Stomach smooth muscle (tissue), 2 donors: ENCODE results near the gene RNF114.
A peak's percentile ranks its signal among the peaks of the same experiment; 100 is the strongest.
"Not testable (repeated sequence)": the region's sequence is repeated elsewhere in the genome, so short reads cannot be mapped to it uniquely, and the experiment has no call there.

Experiments used
- H3K27ac ChIP-seq: one replicate; pipeline ENCODE4 v1.7.0; 2013; ENCODE audit warnings: mild to moderate bottlenecking, low read length, inconsistent platforms
- H3K27me3 ChIP-seq, 2 donors: one replicate each; pipeline ENCODE4 v1.7.0; 2013; ENCODE audit warnings: low read length in 2 of 2; ENCODE audit not compliant: insufficient read depth in 2 of 2, control insufficient read depth in 1 of 2
- H3K36me3 ChIP-seq, 2 donors: one replicate each; pipeline ENCODE4 v1.7.0; 2013; ENCODE audit warnings: low read length in 2 of 2; ENCODE audit not compliant: control insufficient read depth in 2 of 2, insufficient read depth in 2 of 2
- H3K4me1 ChIP-seq: one replicate; pipeline ENCODE4 v1.7.0; 2013; ENCODE audit warnings: low read length; ENCODE audit not compliant: control insufficient read depth, insufficient read depth
- H3K4me3 ChIP-seq, 2 donors: one replicate each; pipeline ENCODE4 v1.7.0; 2013; ENCODE audit warnings: low read length in 2 of 2
- H3K9ac ChIP-seq, 2 donors: one replicate each; pipeline ENCODE4 v1.7.0; 2013; ENCODE audit warnings: low read length in 2 of 2, mild to moderate bottlenecking in 1 of 2
- H3K9me3 ChIP-seq, 2 donors: one replicate each; pipeline ENCODE4 v1.7.0; 2013; ENCODE audit warnings: low read length in 2 of 2; ENCODE audit not compliant: control insufficient read depth in 2 of 2
- donor health status: healthy.
- donor health status: Pancreatic carcinoma.

RNF114 gene

GRCh38 chr20:49989234-49990065 lies 53.3 kb downstream of the RNF114 start:
- no peaks in the 10 kb centered on the region for H3K36me3 ChIP-seq
- peak overlapping the region; percentile 5 to 15 for H3K4me3 ChIP-seq
- peak overlapping the region; percentile 64 for H3K27ac ChIP-seq
- peak overlapping the region; percentile 5 to 17 for H3K9ac ChIP-seq
- H3K4me1 ChIP-seq = peaks cover 32% of the 10 kb centered on the region
- H3K27me3 ChIP-seq = no peaks in the 10 kb centered on the region
- no peaks in the 10 kb centered on the region for H3K9me3 ChIP-seq

DNA sequence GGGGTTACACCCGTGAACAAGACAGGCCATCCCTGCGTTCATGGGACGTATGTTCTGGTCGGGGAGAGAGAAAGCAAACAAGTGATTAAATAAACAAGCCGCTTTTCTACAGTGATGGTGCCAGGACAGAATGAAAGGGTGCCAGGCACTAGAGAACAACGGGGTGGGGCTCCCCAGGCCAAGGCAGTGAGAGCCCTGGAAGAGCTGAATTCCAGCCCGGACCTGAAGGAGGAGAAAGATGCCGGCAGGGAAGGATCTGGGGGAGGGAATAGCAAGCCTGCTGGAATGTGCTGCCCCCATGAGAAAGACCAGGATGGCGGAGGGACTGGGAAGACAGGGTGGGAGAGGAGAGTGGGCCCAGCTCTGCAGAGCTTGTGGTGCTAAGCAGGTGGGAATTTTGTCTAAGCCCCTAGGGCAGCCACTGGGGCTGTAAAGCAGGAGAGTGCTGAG lies 54.1 kb downstream of the RNF114 start:
- H3K9ac ChIP-seq = peak overlapping the region in 1 of 2 donors; percentile 17
- H3K27ac ChIP-seq = peak overlapping the region; percentile 64

GRCh38 chr20:49993301-49993751 lies 57.1 kb downstream of the RNF114 start:
- Histone ChIP-seq H3K9me3 (no peaks in the 10 kb centered on the region), H3K4me3 (no peak overlapping the region), H3K4me1 (peaks cover 23% of the 10 kb centered on the region), H3K9ac (no peak overlapping the region), H3K27me3 (no peaks in the 10 kb centered on the region), H3K36me3 (no peaks in the 10 kb centered on the region), H3K27ac (no peak overlapping the region)

More for the DNA sequence above, 54.1 kb downstream of the RNF114 start:
- Histone ChIP-seq H3K4me1 (peaks cover 30% of the 10 kb centered on the region), H3K4me3 (peak overlapping the region in 1 of 2 donors; percentile 8), H3K27me3 (no peaks in the 10 kb centered on the region), H3K9me3 (no peaks in the 10 kb centered on the region), H3K36me3 (no peaks in the 10 kb centered on the region)

GRCh38 chr20:49995586-49995985 lies 59.4 kb downstream of the RNF114 start:
- Histone ChIP-seq H3K4me3 (no peak overlapping the region), H3K9ac (no peak overlapping the region), H3K4me1 (peaks cover 7% of the 10 kb centered on the region), H3K9me3 (no peaks in the 10 kb centered on the region), H3K36me3 (no peaks in the 10 kb centered on the region), H3K27me3 (no peaks in the 10 kb centered on the region), H3K27ac (no peak overlapping the region)

GRCh38 chr20:49998478-49999188 lies 62.4 kb downstream of the RNF114 start:
- H3K4me3 ChIP-seq, H3K9ac ChIP-seq, H3K27ac ChIP-seq, H3K27me3 ChIP-seq, H3K36me3 ChIP-seq, H3K9me3 ChIP-seq, H3K4me1 ChIP-seq: not testable (repeated sequence)

DNA sequence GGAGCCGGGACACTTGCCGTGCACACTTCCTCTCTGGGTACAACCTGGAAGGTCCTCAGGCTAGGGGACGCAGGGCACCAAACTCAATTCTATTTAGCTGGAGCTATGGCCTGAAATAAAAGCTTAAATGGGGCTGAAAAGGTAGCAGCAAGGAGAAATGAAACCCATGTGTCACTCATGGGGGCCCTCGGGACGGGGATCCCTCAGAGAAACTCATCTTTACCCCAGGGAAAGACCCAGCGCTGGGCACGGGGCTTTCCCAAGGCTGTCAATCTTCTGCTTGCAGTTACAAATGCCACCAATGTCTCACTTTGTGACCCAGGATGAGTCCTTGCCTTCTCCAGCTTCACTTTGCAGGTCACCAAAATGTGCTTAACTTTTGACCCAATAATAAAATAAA lies 63.1 kb downstream of the RNF114 start:
- no peak overlapping the region for H3K4me3 ChIP-seq
- no peak overlapping the region for H3K9ac ChIP-seq
- H3K27ac ChIP-seq = no peak overlapping the region
- no peaks in the 10 kb centered on the region for H3K9me3 ChIP-seq
- no peaks in the 10 kb centered on the region for H3K36me3 ChIP-seq
- no peaks in the 10 kb centered on the region for H3K27me3 ChIP-seq
- peaks cover 2% of the 10 kb centered on the region for H3K4me1 ChIP-seq

- H3K36me3 ChIP-seq, H3K9ac ChIP-seq, H3K4me1 ChIP-seq, H3K9me3 ChIP-seq, H3K27ac ChIP-seq, H3K27me3 ChIP-seq, H3K4me3 ChIP-seq: not testable (repeated sequence)
Observed at GRCh38 chr20:50000548-50001222, 64.5 kb downstream of the RNF114 start.

DNA sequence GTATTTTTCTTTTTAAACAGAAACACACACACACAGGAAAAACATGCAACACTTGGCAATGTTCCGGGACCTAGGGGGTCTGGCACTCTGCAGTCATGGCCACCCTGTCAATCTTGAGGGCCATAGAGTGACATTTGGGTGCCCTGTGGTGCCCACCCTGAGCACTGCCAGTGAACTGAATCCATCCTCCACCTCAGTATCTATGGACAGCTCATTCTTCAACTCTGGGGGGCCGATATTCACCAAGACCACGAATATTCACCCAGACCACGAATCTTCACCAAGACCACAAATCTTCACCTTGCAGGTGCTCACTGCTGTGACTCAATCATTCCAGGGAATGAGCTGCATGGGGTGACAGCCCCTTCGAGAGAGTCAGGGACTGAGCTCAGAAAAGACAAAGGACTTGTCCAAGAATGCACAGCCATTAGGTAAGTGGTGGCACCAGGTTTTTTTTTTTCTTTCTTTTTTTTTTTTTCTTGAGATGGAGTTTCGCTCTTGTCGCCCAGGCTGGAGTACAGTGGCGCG lies 65.7 kb downstream of the RNF114 start:
- H3K9ac ChIP-seq = no peak overlapping the region
- H3K4me3 ChIP-seq = no peak overlapping the region
- no peaks in the 10 kb centered on the region for H3K9me3 ChIP-seq
- H3K27ac ChIP-seq = no peak overlapping the region
- no peaks in the 10 kb centered on the region for H3K36me3 ChIP-seq
- H3K27me3 ChIP-seq = no peaks in the 10 kb centered on the region
- no peaks in the 10 kb centered on the region for H3K4me1 ChIP-seq

- Histone ChIP-seq H3K9me3 (no peaks in the 10 kb centered on the region), H3K27me3 (no peaks in the 10 kb centered on the region), H3K36me3 (no peaks in the 10 kb centered on the region), H3K4me1 (no peaks in the 10 kb centered on the region), H3K9ac (no peak overlapping the region), H3K4me3 (no peak overlapping the region), H3K27ac (no peak overlapping the region)
Observed at GRCh38 chr20:50003253-50003656, 67.1 kb downstream of the RNF114 start.
